RWPE2 (cell line): ENCODE results near the gene UBL7.

Experiments used
- ATAC-seq: fragments of 200-7000 bp; cut with Tn5 transposase; 3 replicates; pipeline ENCODE4 v1.9.1; 2021; ENCODE audit warnings: low read depth
- DNase-seq: peaks from one replicate; pipeline ENCODE4 v3.0.0-alpha.2; 2020; ENCODE audit warnings: low spot score
- H3K27ac ChIP-seq: fragments of 450-650 bp; 2 replicates; pipeline ENCODE4 v1.5.1; 2017; ENCODE audit warnings: mild to moderate bottlenecking; ENCODE audit not compliant: poor library complexity, severe bottlenecking
- H3K27me3 ChIP-seq: fragments of 250-450 bp; sonication (Bioruptor Pico); 2 replicates; pipeline ENCODE4 v1.5.1; 2021; ENCODE audit warnings: mild to moderate bottlenecking, moderate library complexity; ENCODE audit not compliant: insufficient read depth, poor library complexity, severe bottlenecking
- H3K36me3 ChIP-seq: fragments of 250-450 bp; sonication (Bioruptor Pico); 2 replicates; pipeline ENCODE4 v1.5.1; 2020; ENCODE audit warnings: low read depth, mild to moderate bottlenecking, moderate library complexity
- H3K4me1 ChIP-seq: fragments of 250-450 bp; sonication (Bioruptor Pico); 2 replicates; pipeline ENCODE4 v1.5.1; 2021; ENCODE audit warnings: mild to moderate bottlenecking, moderate library complexity; ENCODE audit not compliant: insufficient read depth, poor library complexity, severe bottlenecking
- H3K4me3 ChIP-seq: fragments of 250-450 bp; sonication (Bioruptor Pico); 2 replicates; pipeline ENCODE4 v1.5.1; 2021; ENCODE audit warnings: mild to moderate bottlenecking, moderate library complexity; ENCODE audit not compliant: severe bottlenecking
- H3K9me3 ChIP-seq: fragments of 250-450 bp; sonication (Bioruptor Pico); 2 replicates; pipeline ENCODE4 v1.5.1; 2021; ENCODE audit warnings: mild to moderate bottlenecking, moderate library complexity; ENCODE audit not compliant: severe bottlenecking
- CTCF ChIP-seq: fragments of 450-650 bp; IDR thresholded peaks from one replicate; pipeline ENCODE4 v1.5.1; 2017; ENCODE audit warnings: mild to moderate bottlenecking, moderate library complexity; ENCODE audit not compliant: poor library complexity, severe bottlenecking

Gene UBL7

GRCh38 chr15:74443100-74443909 lies 17.7 kb downstream of the UBL7 start:
- no peaks in the 10 kb centered on the region for H3K9me3 ChIP-seq
- no peak for TF ChIP-seq CTCF
- peak; percentile 42 for DNase-seq
- no peak overlapping the region for H3K27ac ChIP-seq
- H3K4me3 ChIP-seq, result no peak overlapping the region
- peaks cover 12% of the 10 kb centered on the region for H3K36me3 ChIP-seq
- no peaks in the 10 kb centered on the region for H3K4me1 ChIP-seq
- ATAC-seq, result no peak
- no peaks in the 10 kb centered on the region for H3K27me3 ChIP-seq

- no peak overlapping the region for H3K27ac ChIP-seq
- H3K9me3 ChIP-seq, result no peaks in the 10 kb centered on the region
- DNase-seq (peak; percentile 65), ATAC-seq (no peak)
- H3K36me3 ChIP-seq, result peaks cover 7% of the 10 kb centered on the region; the same call in 1 of the 2 replicates
- no peak for TF ChIP-seq CTCF
- no peaks in the 10 kb centered on the region for H3K27me3 ChIP-seq
- no peaks in the 10 kb centered on the region for H3K4me1 ChIP-seq
- H3K4me3 ChIP-seq, result no peak overlapping the region
These were observed 18.4 kb downstream of the UBL7 start for GRCh38 chr15:74442604-74443003.

GRCh38 chr15:74442063-74442462 lies 18.9 kb downstream of the UBL7 start:
- no peaks in the 10 kb centered on the region for H3K4me1 ChIP-seq
- ATAC-seq (no peak), DNase-seq (peak; percentile 34)
- H3K4me3 ChIP-seq, result no peak overlapping the region
- H3K27ac ChIP-seq, result no peak overlapping the region
- peaks cover 7% of the 10 kb centered on the region; the same call in 1 of the 2 replicates for H3K36me3 ChIP-seq
- TF ChIP-seq CTCF, result no peak
- H3K9me3 ChIP-seq, result no peaks in the 10 kb centered on the region
- no peaks in the 10 kb centered on the region for H3K27me3 ChIP-seq

- H3K4me3 ChIP-seq, result no peak overlapping the region
- ATAC-seq, result no peak
These were observed 19.6 kb downstream of the UBL7 start for GRCh38 chr15:74441248-74441941.

More at GRCh38 chr15:74441248-74441941, 19.6 kb downstream of the UBL7 start:
- peak; percentile 54 for DNase-seq
- Histone ChIP-seq H3K9me3 (no peaks in the 10 kb centered on the region), H3K27ac (no peak overlapping the region), H3K36me3 (peaks cover 2% of the 10 kb centered on the region; the same call in 1 of the 2 replicates), H3K4me1 (no peaks in the 10 kb centered on the region), H3K27me3 (no peaks in the 10 kb centered on the region)
- TF ChIP-seq CTCF, result no peak
